SK-N-SH treated with all-trans-retinoic acid at 6 μM for 48 hours (cell line): ENCODE data around the gene LAMTOR1.
A peak's percentile ranks its signal among the peaks of the same experiment; 100 is the strongest.

Experiments used
- ATAC-seq: fragments of 200-7000 bp; cut with Tn5 transposase; 3 replicates; pipeline ENCODE4 v1.9.1; 2020; ENCODE audit warnings: mild to moderate bottlenecking, moderate library complexity
- ARNTL ChIP-seq: fragments of 450-650 bp; formaldehyde crosslinking; IDR thresholded peaks from 2 replicates; pipeline ENCODE4 v1.5.0; 2020; ENCODE audit warnings: low read depth, mild to moderate bottlenecking, moderate library complexity, borderline replicate concordance
- BACH2 ChIP-seq: fragments of 250-450 bp; sonication (Bioruptor Pico); IDR thresholded peaks from 2 replicates; pipeline ENCODE4 v1.9.0; 2021; ENCODE audit warnings: mild to moderate bottlenecking, borderline replicate concordance
- CSDC2 ChIP-seq: fragments of 250-450 bp; sonication (Bioruptor Pico); IDR thresholded peaks from 2 replicates; pipeline ENCODE4 v1.5.0; 2020; ENCODE audit warnings: mild to moderate bottlenecking, moderate library complexity
- GLIS3 ChIP-seq: fragments of 250-450 bp; sonication (Bioruptor Pico); IDR thresholded peaks from 2 replicates; pipeline ENCODE4 v1.5.0; 2020; ENCODE audit warnings: mild to moderate bottlenecking, moderate library complexity
- OSR1 ChIP-seq: fragments of 250-450 bp; sonication (Bioruptor Pico); IDR thresholded peaks from 2 replicates; pipeline ENCODE4 v1.8.0; 2022; ENCODE audit warnings: moderate library complexity, mild to moderate bottlenecking, inconsistent platforms
- PPARA ChIP-seq: fragments of 250-450 bp; sonication (Bioruptor Pico); IDR thresholded peaks from 2 replicates; pipeline ENCODE4 v1.5.0; 2020; ENCODE audit warnings: mild to moderate bottlenecking, borderline replicate concordance
- RARB ChIP-seq: fragments of 250-450 bp; sonication (Bioruptor Pico); IDR thresholded peaks from 2 replicates; pipeline ENCODE4 v1.8.0; 2021; ENCODE audit warnings: mild to moderate bottlenecking, moderate library complexity
- SNAI2 ChIP-seq: fragments of 250-450 bp; sonication (Bioruptor Pico); IDR thresholded peaks from 2 replicates; pipeline ENCODE4 v1.5.0; 2020; ENCODE audit warnings: mild to moderate bottlenecking, moderate library complexity
- TCF4 ChIP-seq: fragments of 250-450 bp; sonication (Bioruptor Pico); IDR thresholded peaks from 2 replicates; pipeline ENCODE4 v1.8.0; 2021; ENCODE audit warnings: mild to moderate bottlenecking, moderate library complexity, borderline replicate concordance
- ZC3H10 ChIP-seq: fragments of 250-450 bp; sonication (Bioruptor Pico); IDR thresholded peaks from 2 replicates; pipeline ENCODE4 v1.5.1; 2021; ENCODE audit warnings: mild to moderate bottlenecking, moderate library complexity
- ZFP3 ChIP-seq: fragments of 250-450 bp; sonication (Bioruptor Pico); IDR thresholded peaks from 2 replicates; pipeline ENCODE4 v1.5.0; 2020; ENCODE audit warnings: mild to moderate bottlenecking, moderate library complexity
- ZFP30 ChIP-seq: fragments of 450-650 bp; formaldehyde crosslinking; IDR thresholded peaks from 2 replicates; pipeline ENCODE4 v1.5.0; 2022; ENCODE audit warnings: mild to moderate bottlenecking, moderate library complexity
- ZNF565 ChIP-seq: fragments of 450-650 bp; formaldehyde crosslinking; conservative IDR thresholded peaks from 2 replicates; pipeline ENCODE4 v1.5.0; 2020; ENCODE audit warnings: low read depth, mild to moderate bottlenecking, moderate library complexity
- ZNF70 ChIP-seq: fragments of 450-650 bp; formaldehyde crosslinking; IDR thresholded peaks from 2 replicates; pipeline ENCODE4 v1.5.0; 2020; ENCODE audit warnings: mild to moderate bottlenecking, moderate library complexity
- ZNF8 ChIP-seq: fragments of 450-650 bp; formaldehyde crosslinking; IDR thresholded peaks from 2 replicates; pipeline ENCODE4 v1.5.0; 2020; ENCODE audit warnings: mild to moderate bottlenecking, moderate library complexity
- TF ChIP-seq, protein P1 (sequence below): fragments of 250-450 bp; sonication (Bioruptor Pico); IDR thresholded peaks from 2 replicates; pipeline ENCODE4 v1.5.0; 2020; ENCODE audit warnings: mild to moderate bottlenecking, moderate library complexity
- TF ChIP-seq, protein P2 (sequence below): fragments of 250-450 bp; sonication (Bioruptor Pico); IDR thresholded peaks from 2 replicates; pipeline ENCODE4 v1.5.1; 2020; ENCODE audit warnings: low read depth, mild to moderate bottlenecking, moderate library complexity
- TF ChIP-seq, protein P3 (sequence below): fragments of 250-450 bp; sonication (Bioruptor Pico); IDR thresholded peaks from 2 replicates; pipeline ENCODE4 v1.8.0; 2021; ENCODE audit warnings: low read depth, mild to moderate bottlenecking, moderate library complexity, borderline replicate concordance
- TF ChIP-seq, protein P4 (sequence below): fragments of 250-450 bp; sonication (Bioruptor Pico); IDR thresholded peaks from 2 replicates; pipeline ENCODE4 v1.8.0; 2020; ENCODE audit warnings: mild to moderate bottlenecking, moderate library complexity, borderline replicate concordance

Gene LAMTOR1

DNA sequence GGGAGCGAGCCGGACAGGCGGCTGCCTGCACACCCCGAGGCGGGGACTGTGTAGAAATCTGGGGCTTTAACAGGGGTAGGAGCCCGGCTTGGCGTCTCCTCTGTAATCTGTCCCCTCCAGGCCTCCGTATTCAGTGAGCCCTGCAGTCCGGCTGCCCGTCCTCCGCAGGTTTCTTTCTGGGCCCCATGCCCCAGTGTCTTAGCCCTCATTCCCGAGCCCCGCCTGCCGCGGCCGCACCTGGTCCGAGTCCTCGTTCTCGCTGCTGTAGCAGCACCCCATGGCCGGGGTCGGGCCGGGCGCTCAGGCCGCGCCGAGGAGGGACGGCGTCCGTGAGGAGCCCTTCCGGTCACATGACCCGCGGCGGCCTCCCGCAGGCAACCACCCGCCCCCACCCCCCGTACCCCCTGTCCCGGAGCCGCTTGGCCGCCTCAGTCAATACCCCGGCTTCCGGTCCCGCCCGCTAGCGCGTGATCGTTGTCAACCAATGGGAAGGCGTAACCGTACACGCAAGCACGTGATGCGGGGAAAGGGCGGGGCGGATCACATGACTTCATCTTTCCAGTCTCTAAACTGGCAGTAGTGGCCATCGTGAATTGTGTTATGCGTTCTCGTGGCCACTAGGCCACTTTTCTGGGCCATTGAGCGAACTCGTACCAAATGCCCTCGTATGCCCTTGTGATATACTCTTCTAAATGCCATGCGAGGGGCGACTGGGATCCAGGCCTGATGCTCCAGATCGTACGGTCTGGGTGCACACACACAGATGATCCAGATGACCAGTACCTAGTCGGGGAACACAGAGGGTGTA, at the start of gene LAMTOR1:
TSS of gene LAMTOR1 (minus strand) at position 352 of the 808 bp plus-strand sequence. CDS start at position 279, 73 bp downstream.
- no peak for TF ChIP-seq ZNF70 (CRISPR knock-in tag)
- TF ChIP-seq ZFP3 (CRISPR knock-in tag), result peak; percentile 68; the same call in 1 of the 2 replicates
- no peak for TF ChIP-seq ARNTL (CRISPR knock-in tag)
- peak; percentile 86; the same call in 1 of the 2 replicates for TF ChIP-seq GLIS3
- TF ChIP-seq OSR1 (CRISPR knock-in tag), result peak; percentile 62; the same call in 1 of the 2 replicates
- peak; percentile 64; the same call in 1 of the 2 replicates for TF ChIP-seq CSDC2 (CRISPR knock-in tag)
- peak; percentile 88 for TF ChIP-seq SNAI2
- TF ChIP-seq ZFP30 (CRISPR knock-in tag), result no peak; the same call in 1 of the 2 replicates
- TF ChIP-seq BACH2 (CRISPR knock-in tag), result no peak
- TF ChIP-seq, protein P1, sequence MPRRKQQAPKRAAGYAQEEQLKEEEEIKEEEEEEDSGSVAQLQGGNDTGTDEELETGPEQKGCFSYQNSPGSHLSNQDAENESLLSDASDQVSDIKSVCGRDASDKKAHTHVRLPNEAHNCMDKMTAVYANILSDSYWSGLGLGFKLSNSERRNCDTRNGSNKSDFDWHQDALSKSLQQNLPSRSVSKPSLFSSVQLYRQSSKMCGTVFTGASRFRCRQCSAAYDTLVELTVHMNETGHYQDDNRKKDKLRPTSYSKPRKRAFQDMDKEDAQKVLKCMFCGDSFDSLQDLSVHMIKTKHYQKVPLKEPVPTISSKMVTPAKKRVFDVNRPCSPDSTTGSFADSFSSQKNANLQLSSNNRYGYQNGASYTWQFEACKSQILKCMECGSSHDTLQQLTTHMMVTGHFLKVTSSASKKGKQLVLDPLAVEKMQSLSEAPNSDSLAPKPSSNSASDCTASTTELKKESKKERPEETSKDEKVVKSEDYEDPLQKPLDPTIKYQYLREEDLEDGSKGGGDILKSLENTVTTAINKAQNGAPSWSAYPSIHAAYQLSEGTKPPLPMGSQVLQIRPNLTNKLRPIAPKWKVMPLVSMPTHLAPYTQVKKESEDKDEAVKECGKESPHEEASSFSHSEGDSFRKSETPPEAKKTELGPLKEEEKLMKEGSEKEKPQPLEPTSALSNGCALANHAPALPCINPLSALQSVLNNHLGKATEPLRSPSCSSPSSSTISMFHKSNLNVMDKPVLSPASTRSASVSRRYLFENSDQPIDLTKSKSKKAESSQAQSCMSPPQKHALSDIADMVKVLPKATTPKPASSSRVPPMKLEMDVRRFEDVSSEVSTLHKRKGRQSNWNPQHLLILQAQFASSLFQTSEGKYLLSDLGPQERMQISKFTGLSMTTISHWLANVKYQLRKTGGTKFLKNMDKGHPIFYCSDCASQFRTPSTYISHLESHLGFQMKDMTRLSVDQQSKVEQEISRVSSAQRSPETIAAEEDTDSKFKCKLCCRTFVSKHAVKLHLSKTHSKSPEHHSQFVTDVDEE (CRISPR knock-in tag), result peak; percentile 15
- TF ChIP-seq, protein P2, sequence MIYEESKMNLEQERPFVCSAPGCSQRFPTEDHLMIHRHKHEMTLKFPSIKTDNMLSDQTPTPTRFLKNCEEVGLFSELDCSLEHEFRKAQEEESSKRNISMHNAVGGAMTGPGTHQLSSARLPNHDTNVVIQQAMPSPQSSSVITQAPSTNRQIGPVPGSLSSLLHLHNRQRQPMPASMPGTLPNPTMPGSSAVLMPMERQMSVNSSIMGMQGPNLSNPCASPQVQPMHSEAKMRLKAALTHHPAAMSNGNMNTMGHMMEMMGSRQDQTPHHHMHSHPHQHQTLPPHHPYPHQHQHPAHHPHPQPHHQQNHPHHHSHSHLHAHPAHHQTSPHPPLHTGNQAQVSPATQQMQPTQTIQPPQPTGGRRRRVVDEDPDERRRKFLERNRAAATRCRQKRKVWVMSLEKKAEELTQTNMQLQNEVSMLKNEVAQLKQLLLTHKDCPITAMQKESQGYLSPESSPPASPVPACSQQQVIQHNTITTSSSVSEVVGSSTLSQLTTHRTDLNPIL (CRISPR knock-in tag), result no peak
- ATAC-seq, result peak; percentile 96

DNA sequence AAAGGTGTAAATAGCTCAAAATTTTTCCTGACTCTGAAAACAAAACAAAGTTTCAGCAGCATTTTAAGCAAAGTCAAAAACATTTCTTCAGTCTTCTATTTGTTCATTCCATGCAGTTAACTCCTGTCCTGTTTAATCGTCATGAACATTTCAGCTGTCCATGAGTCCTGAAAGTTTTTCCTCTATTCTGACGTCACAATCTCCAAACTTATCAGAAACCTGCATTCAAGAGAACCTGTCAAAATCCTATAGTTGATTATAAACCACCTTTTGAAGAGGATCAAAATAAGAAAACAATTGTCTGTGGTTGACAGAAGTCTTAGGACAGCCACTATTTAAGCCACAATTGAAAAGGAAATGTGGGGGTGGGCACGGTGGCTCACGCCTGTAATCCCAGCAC, 47.8 kb upstream of the LAMTOR1 start:
- TF ChIP-seq ZFP30 (CRISPR knock-in tag) (no peak), ZNF70 (CRISPR knock-in tag) (no peak), PPARA (no peak), TCF4 (CRISPR knock-in tag) (no peak)
- TF ChIP-seq, protein P3, sequence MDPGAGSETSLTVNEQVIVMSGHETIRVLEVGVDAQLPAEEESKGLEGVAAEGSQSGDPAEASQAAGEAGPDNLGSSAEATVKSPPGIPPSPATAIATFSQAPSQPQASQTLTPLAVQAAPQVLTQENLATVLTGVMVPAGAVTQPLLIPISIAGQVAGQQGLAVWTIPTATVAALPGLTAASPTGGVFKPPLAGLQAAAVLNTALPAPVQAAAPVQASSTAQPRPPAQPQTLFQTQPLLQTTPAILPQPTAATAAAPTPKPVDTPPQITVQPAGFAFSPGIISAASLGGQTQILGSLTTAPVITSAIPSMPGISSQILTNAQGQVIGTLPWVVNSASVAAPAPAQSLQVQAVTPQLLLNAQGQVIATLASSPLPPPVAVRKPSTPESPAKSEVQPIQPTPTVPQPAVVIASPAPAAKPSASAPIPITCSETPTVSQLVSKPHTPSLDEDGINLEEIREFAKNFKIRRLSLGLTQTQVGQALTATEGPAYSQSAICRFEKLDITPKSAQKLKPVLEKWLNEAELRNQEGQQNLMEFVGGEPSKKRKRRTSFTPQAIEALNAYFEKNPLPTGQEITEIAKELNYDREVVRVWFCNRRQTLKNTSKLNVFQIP (CRISPR knock-in tag), result no peak
- ATAC-seq, result no peak

DNA sequence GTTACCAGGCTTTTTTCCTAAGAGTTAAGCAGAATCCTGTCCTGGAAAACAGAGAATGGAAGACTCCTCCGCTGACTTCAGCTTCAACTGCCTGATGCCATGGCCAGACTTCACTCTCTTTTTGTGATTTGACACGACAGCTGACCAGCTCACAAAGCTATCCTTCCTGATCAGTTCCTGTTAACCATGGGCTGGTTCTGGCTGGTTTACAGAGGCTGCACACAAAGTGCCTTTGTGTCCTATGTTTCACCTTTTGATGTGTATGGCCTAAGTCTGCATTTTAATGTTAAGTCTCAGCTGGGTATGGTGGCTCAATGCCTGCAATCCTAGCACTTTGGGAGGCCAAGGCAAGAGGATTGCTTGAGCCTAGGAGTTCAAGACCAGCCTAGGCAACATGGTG, 43.5 kb upstream of the LAMTOR1 start:
- ATAC-seq, result no peak
- no peak for TF ChIP-seq ZFP30 (CRISPR knock-in tag)
- TF ChIP-seq ZNF8 (CRISPR knock-in tag), result no peak
- TF ChIP-seq RARB (CRISPR knock-in tag), result no peak
- no peak for TF ChIP-seq TCF4 (CRISPR knock-in tag)
- no peak for TF ChIP-seq GLIS3
- TF ChIP-seq CSDC2 (CRISPR knock-in tag), result no peak
- no peak for TF ChIP-seq ZC3H10 (CRISPR knock-in tag)
- no peak for TF ChIP-seq ARNTL (CRISPR knock-in tag)
- TF ChIP-seq, protein P1 (CRISPR knock-in tag), result no peak
- no peak for TF ChIP-seq SNAI2
- no peak for TF ChIP-seq ZNF565 (CRISPR knock-in tag)
- TF ChIP-seq, protein P3 (CRISPR knock-in tag), result no peak
- no peak for TF ChIP-seq OSR1 (CRISPR knock-in tag)
- TF ChIP-seq, protein P4, sequence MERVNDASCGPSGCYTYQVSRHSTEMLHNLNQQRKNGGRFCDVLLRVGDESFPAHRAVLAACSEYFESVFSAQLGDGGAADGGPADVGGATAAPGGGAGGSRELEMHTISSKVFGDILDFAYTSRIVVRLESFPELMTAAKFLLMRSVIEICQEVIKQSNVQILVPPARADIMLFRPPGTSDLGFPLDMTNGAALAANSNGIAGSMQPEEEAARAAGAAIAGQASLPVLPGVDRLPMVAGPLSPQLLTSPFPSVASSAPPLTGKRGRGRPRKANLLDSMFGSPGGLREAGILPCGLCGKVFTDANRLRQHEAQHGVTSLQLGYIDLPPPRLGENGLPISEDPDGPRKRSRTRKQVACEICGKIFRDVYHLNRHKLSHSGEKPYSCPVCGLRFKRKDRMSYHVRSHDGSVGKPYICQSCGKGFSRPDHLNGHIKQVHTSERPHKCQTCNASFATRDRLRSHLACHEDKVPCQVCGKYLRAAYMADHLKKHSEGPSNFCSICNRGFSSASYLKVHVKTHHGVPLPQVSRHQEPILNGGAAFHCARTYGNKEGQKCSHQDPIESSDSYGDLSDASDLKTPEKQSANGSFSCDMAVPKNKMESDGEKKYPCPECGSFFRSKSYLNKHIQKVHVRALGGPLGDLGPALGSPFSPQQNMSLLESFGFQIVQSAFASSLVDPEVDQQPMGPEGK (CRISPR knock-in tag), result no peak
- no peak for TF ChIP-seq BACH2 (CRISPR knock-in tag)
